ENCODE measurements around the gene PSMD1. TPM values are rescaled to one million over a fixed set of nuclear protein-coding genes. Genes with fewer than 3 reads are reported as not detected.

Gene PSMD1
- total and polyA plus RNA-seq, 2 experiments from 2014 or later: 102 to 106 TPM

GRCh38 chr2:231113489-231113888 lies 56.8 kb downstream of the PSMD1 start:
- Histone ChIP-seq H3K36me3 (ENCODE audit: low read depth) (peaks cover 12% of the 10 kb centered on the region; the same call in 1 of the 2 replicates), H3K4me2 (ENCODE audit: unreplicated experiment) (no peak overlapping the region), H3K27me3 (replicated peaks; ENCODE audit: insufficient read depth) (no peaks in the 10 kb centered on the region), H4K20me1 (ENCODE audit: insufficient read depth) (no peaks in the 10 kb centered on the region), H3K79me2 (ENCODE audit: insufficient read depth) (peaks cover 29% of the 10 kb centered on the region), H3K27ac (no peak overlapping the region), H3K4me1 (ENCODE audit: insufficient read depth) (peaks cover 24% of the 10 kb centered on the region), H3K9me2 (ENCODE audit: insufficient read depth) (no peaks in the 10 kb centered on the region), H3K9me3 (ENCODE audit: low read depth) (no peaks in the 10 kb centered on the region), H3K4me3 (no peak overlapping the region), H2AFZ (no peak overlapping the region), H3F3A (ENCODE audit: insufficient read depth) (no peaks in the 10 kb centered on the region), H3K9ac (no peak overlapping the region)
- WGBS, 2 experiments (ENCODE audit: low coverage in 1 of 2, low lambda C conversion rate in 2 of 2, missing lambda C conversion rate in 2 of 2): 94 to 99% methylated on average over 5 of the region's 5 CpGs
- no peak for TF ChIP-seq EZH2 (IDR thresholded peaks at IDR 0.05; ENCODE audit: insufficient read depth, poor library complexity, severe bottlenecking)
- TF ChIP-seq EZH2phosphoT487 (IDR thresholded peaks at IDR 0.05; ENCODE audit: insufficient read depth, low read depth): no peak
- in situ Hi-C loops (cut with MboI): loop anchor here (25.0 kb wide), 1 partner anchor 299 kb away; no protein-coding TSS in a partner anchor
- DNase-seq: no peak

GRCh38 chr2:231115651-231116050 lies 59.0 kb downstream of the PSMD1 start:
- no peaks in the 10 kb centered on the region for H3K27me3 ChIP-seq (replicated peaks; ENCODE audit: insufficient read depth)
- H3K4me3 ChIP-seq: no peak overlapping the region
- no peaks in the 10 kb centered on the region for H3K9me2 ChIP-seq (ENCODE audit: insufficient read depth)
- peaks cover 35% of the 10 kb centered on the region for H3K79me2 ChIP-seq (ENCODE audit: insufficient read depth)
- 100% methylated on average over 2 of the region's 2 CpGs for WGBS, 2 experiments (ENCODE audit: low coverage in 1 of 2, low lambda C conversion rate in 2 of 2, missing lambda C conversion rate in 2 of 2)
- H3F3A ChIP-seq (ENCODE audit: insufficient read depth): no peaks in the 10 kb centered on the region
- no peak overlapping the region for H3K27ac ChIP-seq
- in situ Hi-C loops (cut with MboI): loop anchor here (25.0 kb wide), 1 partner anchor 297 kb away; no protein-coding TSS in a partner anchor
- H4K20me1 ChIP-seq (ENCODE audit: insufficient read depth): no peaks in the 10 kb centered on the region
- no peaks in the 10 kb centered on the region for H3K9me3 ChIP-seq (ENCODE audit: low read depth)
- H3K4me1 ChIP-seq (ENCODE audit: insufficient read depth): peaks cover 24% of the 10 kb centered on the region
- no peak overlapping the region for H3K9ac ChIP-seq
- H2AFZ ChIP-seq: no peak overlapping the region
- H3K4me2 ChIP-seq (ENCODE audit: unreplicated experiment): no peak overlapping the region
- no peak for TF ChIP-seq EZH2phosphoT487 (IDR thresholded peaks at IDR 0.05; ENCODE audit: insufficient read depth, low read depth)
- no peak for TF ChIP-seq EZH2 (IDR thresholded peaks at IDR 0.05; ENCODE audit: insufficient read depth, poor library complexity, severe bottlenecking)
- no peaks in the 10 kb centered on the region for H3K36me3 ChIP-seq (ENCODE audit: low read depth)
- DNase-seq: no peak

GRCh38 chr2:231117148-231117547 lies 60.5 kb downstream of the PSMD1 start:
- no peaks in the 10 kb centered on the region for H3K36me3 ChIP-seq (ENCODE audit: low read depth)
- H3K9me2 ChIP-seq (ENCODE audit: insufficient read depth): no peaks in the 10 kb centered on the region
- no peak overlapping the region for H3K9ac ChIP-seq
- peaks cover 40% of the 10 kb centered on the region for H3K79me2 ChIP-seq (ENCODE audit: insufficient read depth)
- H3K4me3 ChIP-seq: no peak overlapping the region
- no peak overlapping the region for H3K4me2 ChIP-seq (ENCODE audit: unreplicated experiment)
- TF ChIP-seq EZH2phosphoT487 (IDR thresholded peaks at IDR 0.05; ENCODE audit: insufficient read depth, low read depth): no peak
- WGBS, 2 experiments (ENCODE audit: low coverage in 1 of 2, low lambda C conversion rate in 2 of 2, missing lambda C conversion rate in 2 of 2): 0 to 7% methylated on average over 1 of the region's 1 CpG
- DNase-seq: no peak
- in situ Hi-C loops (cut with MboI): loop anchor here (25.0 kb wide), 1 partner anchor 295 kb away; no protein-coding TSS in a partner anchor
- H3K27ac ChIP-seq: no peak overlapping the region
- no peak overlapping the region for H2AFZ ChIP-seq
- no peaks in the 10 kb centered on the region for H4K20me1 ChIP-seq (ENCODE audit: insufficient read depth)
- H3F3A ChIP-seq (ENCODE audit: insufficient read depth): no peaks in the 10 kb centered on the region
- peaks cover 15% of the 10 kb centered on the region for H3K4me1 ChIP-seq (ENCODE audit: insufficient read depth)
- no peaks in the 10 kb centered on the region for H3K9me3 ChIP-seq (ENCODE audit: low read depth)
- H3K27me3 ChIP-seq (replicated peaks; ENCODE audit: insufficient read depth): no peaks in the 10 kb centered on the region

GRCh38 chr2:231117922-231118613 lies 61.4 kb downstream of the PSMD1 start:
- H3K9ac ChIP-seq: no peak overlapping the region
- H3K4me3 ChIP-seq: no peak overlapping the region
- H3K4me2 ChIP-seq (ENCODE audit: unreplicated experiment): no peak overlapping the region
- no peak overlapping the region for H3K27ac ChIP-seq
- H3K36me3 ChIP-seq (ENCODE audit: low read depth): no peaks in the 10 kb centered on the region
- H3K79me2 ChIP-seq (ENCODE audit: insufficient read depth): peaks cover 37% of the 10 kb centered on the region
- in situ Hi-C loops (cut with MboI): loop anchor here (25.0 kb wide), 1 partner anchor 294 kb away; no protein-coding TSS in a partner anchor
- H3K9me3 ChIP-seq (ENCODE audit: low read depth): no peaks in the 10 kb centered on the region
- H3K9me2 ChIP-seq (ENCODE audit: insufficient read depth): no peaks in the 10 kb centered on the region
- no peak overlapping the region for H2AFZ ChIP-seq
- 0 out of 2 replicates have a peak, but pooled peaks cover 7% of the 10 kb centered on the region for H3K4me1 ChIP-seq (ENCODE audit: insufficient read depth)
- no peak for DNase-seq
- no peaks in the 10 kb centered on the region for H3F3A ChIP-seq (ENCODE audit: insufficient read depth)
- WGBS, 2 experiments (ENCODE audit: low coverage in 1 of 2, low lambda C conversion rate in 2 of 2, missing lambda C conversion rate in 2 of 2): 95 to 99% methylated on average over 4 of the region's 4 CpGs
- TF ChIP-seq EZH2 (IDR thresholded peaks at IDR 0.05; ENCODE audit: insufficient read depth, poor library complexity, severe bottlenecking): no peak
- TF ChIP-seq EZH2phosphoT487 (IDR thresholded peaks at IDR 0.05; ENCODE audit: insufficient read depth, low read depth): no peak
- no peaks in the 10 kb centered on the region for H3K27me3 ChIP-seq (replicated peaks; ENCODE audit: insufficient read depth)
- H4K20me1 ChIP-seq (ENCODE audit: insufficient read depth): no peaks in the 10 kb centered on the region

Data from GM23248 (cell line).